HepG2 (cell line): Measurements from ENCODE around the gene MBOAT7. TPM values are rescaled to one million over a fixed set of nuclear protein-coding genes. Genes with fewer than 3 reads are reported as not detected.

Experiments
- ATF3 ChIP-seq: sonication (generic); formaldehyde crosslinking; IDR thresholded peaks from 2 replicates; pipeline ENCODE4 v1.4.0; 2020; ENCODE audit warnings: missing genetic modification reagents
- HNRNPK ChIP-seq: fragments of 200-400 bp; formaldehyde crosslinking; IDR thresholded peaks from 2 replicates; pipeline ENCODE4 v1.6.1; 2018; ENCODE audit warnings: low read length, low read depth, moderate library complexity, mild to moderate bottlenecking; ENCODE audit not compliant: poor library complexity, severe bottlenecking
- HOXA7 ChIP-seq: sonication (generic); formaldehyde crosslinking; IDR thresholded peaks from 2 replicates; pipeline ENCODE4 v1.8.1; 2022; ENCODE audit warnings: mild to moderate bottlenecking, missing genetic modification reagents, moderate library complexity
- RORA ChIP-seq: sonication (generic); formaldehyde crosslinking; IDR thresholded peaks from 2 replicates; pipeline ENCODE4 v1.5.0; 2020; ENCODE audit warnings: mild to moderate bottlenecking, missing genetic modification reagents, moderate library complexity
- STAT6 ChIP-seq: sonication (generic); formaldehyde crosslinking; IDR thresholded peaks from 2 replicates; pipeline ENCODE4 v1.4.0; 2020; ENCODE audit warnings: missing genetic modification reagents, mild to moderate bottlenecking, borderline replicate concordance
- TARDBP ChIP-seq: sonication (generic); formaldehyde crosslinking; IDR thresholded peaks from 2 replicates; pipeline ENCODE4 v1.8.0; 2022; ENCODE audit warnings: mild to moderate bottlenecking, missing genetic modification reagents
- TCF7 ChIP-seq: sonication (generic); IDR thresholded peaks from 2 replicates; pipeline ENCODE4 v1.6.1; 2016; ENCODE audit warnings: antibody characterized with exemption, low read depth
- USF2 ChIP-seq, 2 experiments: sonication (generic) in 1 of 2; formaldehyde crosslinking in 1 of 2; IDR thresholded peaks; 2 replicates each; pipeline versions ENCODE4 v1.5.1 to v1.6.1; 2011 to 2020; ENCODE audit warnings: borderline replicate concordance in 1 of 2, low read depth in 1 of 2, low read length in 1 of 2, mild to moderate bottlenecking in 1 of 2, missing genetic modification reagents in 1 of 2, moderate library complexity in 1 of 2
- ZBTB10 ChIP-seq: sonication (generic); formaldehyde crosslinking; IDR thresholded peaks from 2 replicates; pipeline ENCODE4 v1.4.0; 2020; ENCODE audit warnings: missing genetic modification reagents, borderline replicate concordance
- ZNF18 ChIP-seq: sonication (generic); formaldehyde crosslinking; IDR thresholded peaks from 2 replicates; pipeline ENCODE4 v1.8.0; 2022; ENCODE audit warnings: mild to moderate bottlenecking, missing genetic modification reagents; ENCODE audit not compliant: insufficient replicate concordance
- ZNF207 ChIP-seq: fragments of 450-650 bp; IDR thresholded peaks from 2 replicates; pipeline ENCODE4 v1.6.1; 2016; ENCODE audit warnings: antibody characterized with exemption, borderline replicate concordance
- ZNF235 ChIP-seq: sonication (generic); formaldehyde crosslinking; IDR thresholded peaks from 2 replicates; pipeline ENCODE4 v1.8.1; 2023; ENCODE audit warnings: mild to moderate bottlenecking, missing genetic modification reagents, borderline replicate concordance
- ZNF34 ChIP-seq: sonication (generic); formaldehyde crosslinking; IDR thresholded peaks from 2 replicates; pipeline ENCODE4 v1.4.0; 2020; ENCODE audit warnings: mild to moderate bottlenecking, missing genetic modification reagents, borderline replicate concordance
- ZNF740 ChIP-seq: sonication (generic); formaldehyde crosslinking; IDR thresholded peaks from 2 replicates; pipeline ENCODE4 v1.4.0; 2020; ENCODE audit warnings: missing genetic modification reagents
- ZNF772 ChIP-seq: sonication (generic); formaldehyde crosslinking; IDR thresholded peaks from 2 replicates; pipeline ENCODE4 v1.5.0; 2020; ENCODE audit warnings: mild to moderate bottlenecking, missing genetic modification reagents
- ZSCAN20 ChIP-seq: sonication (generic); formaldehyde crosslinking; IDR thresholded peaks from 2 replicates; pipeline ENCODE4 v1.4.0; 2020; ENCODE audit warnings: missing genetic modification reagents, mild to moderate bottlenecking, borderline replicate concordance
- ZSCAN25 ChIP-seq: sonication (generic); formaldehyde crosslinking; IDR thresholded peaks from 2 replicates; pipeline ENCODE4 v1.8.0; 2022; ENCODE audit warnings: mild to moderate bottlenecking, missing genetic modification reagents
- polyA plus RNA-seq, 8 experiments: library from polyadenylated mRNA; depleted of rRNA in 3 of 8; stranded (reverse) in 7 of 8; unstranded in 1 of 8; fragments of >200 nt; fragmentation: Illumina TruSeq in 4 of 8; extraction: Trizol in 4 of 8; gene quantifications; 2 replicates each; pipeline versions ENCODE4 v1.2.1 to v1.2.3, GENCODE V29; 2011 to 2016; ENCODE audit warnings: low read depth in 4 of 8, missing spikeins in 1 of 8, mixed read lengths in 1 of 8; ENCODE audit not compliant: insufficient read depth in 1 of 8
- total RNA-seq, 5 experiments: library from RNA; depleted of rRNA; stranded (reverse); fragments of >200 nt; fragmentation: Illumina TruSeq; extraction: Trizol; gene quantifications; 2 replicates each; pipeline ENCODE4 v1.2.3, GENCODE V29; 2016; ENCODE audit warnings: low read depth in 1 of 5

MBOAT7 gene
- total and polyA plus RNA-seq, 2 of the 13 experiments (the other 11 are each of a cell fraction or from before 2014, with no cell fraction given) = 22.2 to 25.5 TPM

GRCh38 chr19:54189735-54190502, 539 bp upstream of the MBOAT7 start (continued):
- TF ChIP-seq USF2 (IDR thresholded peaks at IDR 0.05; ENCODE audit: low read depth, low read length) = no peak
- TF ChIP-seq USF2 (CRISPR knock-in tag; IDR thresholded peaks at IDR 0.05; ENCODE audit: borderline replicate concordance) = no peak
- no peak for TF ChIP-seq HOXA7 (CRISPR knock-in tag)
- 0 out of 2 replicates have a peak, but pooled peaks have one; percentile 15 for TF ChIP-seq ATF3 (CRISPR knock-in tag)
- TF ChIP-seq ZNF34 = no peak
- TF ChIP-seq ZNF772 = peak; percentile 62
- TF ChIP-seq ZNF18 (CRISPR knock-in tag) = peak; percentile 10
- TF ChIP-seq ZBTB10 (CRISPR knock-in tag) = peak; percentile 99; the same call in 1 of the 2 replicates
- 0 out of 2 replicates have a peak, but pooled peaks have one; percentile 21 for TF ChIP-seq ZSCAN20
- no peak for TF ChIP-seq RORA (CRISPR knock-in tag)
- TF ChIP-seq HNRNPK = no peak
- no peak for TF ChIP-seq STAT6 (CRISPR knock-in tag)
- TF ChIP-seq ZNF235 (CRISPR knock-in tag) = no peak
- no peak for TF ChIP-seq ZNF207
- no peak for TF ChIP-seq ZSCAN25
- TF ChIP-seq ZNF740 = 0 out of 2 replicates have a peak, but pooled peaks have one; percentile 37
- TF ChIP-seq TARDBP (CRISPR knock-in tag) = 0 out of 2 replicates have a peak, but pooled peaks have one; percentile 16
- no peak for TF ChIP-seq TCF7
